H1 (cell line): ENCODE results near the gene ANKRD30A. TPM values are rescaled to one million over a fixed set of nuclear protein-coding genes. Genes with fewer than 3 reads are reported as not detected.

ENCODE experiments used
- POLR2A ChIP-seq, 2 experiments: IDR thresholded peaks; 1 replicate in 1 of 2; 2 replicates in 1 of 2; pipeline ENCODE4 v1.6.1; 2011; ENCODE audit warnings: low read depth in 2 of 2, low read length in 2 of 2, mild to moderate bottlenecking in 2 of 2; ENCODE audit errors: control extremely low read depth in 1 of 2
- SAP30 ChIP-seq: fragments of 300-600 bp; sonication (generic); IDR thresholded peaks from 2 replicates; pipeline ENCODE4 v1.7.1; 2012; ENCODE audit warnings: low read length, moderate library complexity, mild to moderate bottlenecking, inconsistent platforms; ENCODE audit not compliant: insufficient read depth, insufficient replicate concordance
- SIRT6 ChIP-seq: IDR thresholded peaks from one replicate; pipeline ENCODE4 v1.7.1; 2012; ENCODE audit warnings: low read length, inconsistent platforms
- TAF7 ChIP-seq: optimal IDR thresholded peaks from 2 replicates; pipeline ENCODE3; 2011; ENCODE audit warnings: low read depth, mild to moderate bottlenecking, inconsistent platforms, low read length, moderate library complexity, borderline replicate concordance
- polyA plus RNA-seq, 7 experiments: library from polyadenylated mRNA; depleted of rRNA in 3 of 7; stranded (reverse) in 5 of 7; unstranded in 2 of 7; fragments of >200 nt in 5 of 7; fragments of 200-250 nt in 2 of 7; gene quantifications; 1 replicate in 5 of 7; 2 replicates in 1 of 7; 4 replicates in 1 of 7; pipeline versions ENCODE4 v1.2.1 to v1.2.3, GENCODE V29; 2011 to 2013; ENCODE audit warnings: missing spikeins in 2 of 7, mixed read lengths in 2 of 7
- total RNA-seq: library from RNA; stranded (reverse); fragmentation: NEBNext Ultra II Directional; extraction: Animal tissue kit (Norgen Biotek cat#: 25700); gene quantifications from 2 replicates; pipeline ENCODE4 v1.2.1, GENCODE V29; 2021
- TF ChIP-seq, protein P1 (sequence below): fragments of 300-600 bp; sonication (generic); IDR thresholded peaks from 2 replicates; pipeline ENCODE4 v1.7.1; 2012; ENCODE audit warnings: low read length, moderate library complexity, mild to moderate bottlenecking, inconsistent platforms; ENCODE audit not compliant: insufficient replicate concordance
- TF ChIP-seq, protein P2 (sequence below): IDR thresholded peaks from 2 replicates; pipeline ENCODE4 v1.6.1; 2012; ENCODE audit warnings: inconsistent platforms

Gene ANKRD30A
- total and polyA plus RNA-seq, 2 of the 8 experiments (the other 6 are each of a cell fraction or from before 2014, with no cell fraction given) = not detected

DNA sequence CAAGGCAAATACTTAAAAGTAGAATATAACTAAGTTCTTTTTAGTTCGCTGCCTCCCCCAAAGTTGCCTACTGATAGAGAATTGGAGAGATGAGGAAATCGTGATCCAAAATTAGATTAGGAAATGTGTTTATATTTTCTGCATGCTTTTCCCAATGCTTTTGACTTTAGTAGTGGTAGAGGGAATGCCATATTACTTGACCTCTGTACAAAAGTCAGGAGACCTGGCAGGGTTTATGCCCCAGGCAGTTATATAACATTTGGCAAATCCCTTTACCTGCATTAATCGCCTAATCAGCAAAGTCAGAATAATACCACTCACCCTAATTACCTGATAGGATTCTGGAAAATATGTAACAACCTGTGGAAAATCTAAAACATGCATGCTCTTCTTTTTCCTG lies 142.9 kb downstream of the ANKRD30A start (continued):
- TF ChIP-seq, protein P1, sequence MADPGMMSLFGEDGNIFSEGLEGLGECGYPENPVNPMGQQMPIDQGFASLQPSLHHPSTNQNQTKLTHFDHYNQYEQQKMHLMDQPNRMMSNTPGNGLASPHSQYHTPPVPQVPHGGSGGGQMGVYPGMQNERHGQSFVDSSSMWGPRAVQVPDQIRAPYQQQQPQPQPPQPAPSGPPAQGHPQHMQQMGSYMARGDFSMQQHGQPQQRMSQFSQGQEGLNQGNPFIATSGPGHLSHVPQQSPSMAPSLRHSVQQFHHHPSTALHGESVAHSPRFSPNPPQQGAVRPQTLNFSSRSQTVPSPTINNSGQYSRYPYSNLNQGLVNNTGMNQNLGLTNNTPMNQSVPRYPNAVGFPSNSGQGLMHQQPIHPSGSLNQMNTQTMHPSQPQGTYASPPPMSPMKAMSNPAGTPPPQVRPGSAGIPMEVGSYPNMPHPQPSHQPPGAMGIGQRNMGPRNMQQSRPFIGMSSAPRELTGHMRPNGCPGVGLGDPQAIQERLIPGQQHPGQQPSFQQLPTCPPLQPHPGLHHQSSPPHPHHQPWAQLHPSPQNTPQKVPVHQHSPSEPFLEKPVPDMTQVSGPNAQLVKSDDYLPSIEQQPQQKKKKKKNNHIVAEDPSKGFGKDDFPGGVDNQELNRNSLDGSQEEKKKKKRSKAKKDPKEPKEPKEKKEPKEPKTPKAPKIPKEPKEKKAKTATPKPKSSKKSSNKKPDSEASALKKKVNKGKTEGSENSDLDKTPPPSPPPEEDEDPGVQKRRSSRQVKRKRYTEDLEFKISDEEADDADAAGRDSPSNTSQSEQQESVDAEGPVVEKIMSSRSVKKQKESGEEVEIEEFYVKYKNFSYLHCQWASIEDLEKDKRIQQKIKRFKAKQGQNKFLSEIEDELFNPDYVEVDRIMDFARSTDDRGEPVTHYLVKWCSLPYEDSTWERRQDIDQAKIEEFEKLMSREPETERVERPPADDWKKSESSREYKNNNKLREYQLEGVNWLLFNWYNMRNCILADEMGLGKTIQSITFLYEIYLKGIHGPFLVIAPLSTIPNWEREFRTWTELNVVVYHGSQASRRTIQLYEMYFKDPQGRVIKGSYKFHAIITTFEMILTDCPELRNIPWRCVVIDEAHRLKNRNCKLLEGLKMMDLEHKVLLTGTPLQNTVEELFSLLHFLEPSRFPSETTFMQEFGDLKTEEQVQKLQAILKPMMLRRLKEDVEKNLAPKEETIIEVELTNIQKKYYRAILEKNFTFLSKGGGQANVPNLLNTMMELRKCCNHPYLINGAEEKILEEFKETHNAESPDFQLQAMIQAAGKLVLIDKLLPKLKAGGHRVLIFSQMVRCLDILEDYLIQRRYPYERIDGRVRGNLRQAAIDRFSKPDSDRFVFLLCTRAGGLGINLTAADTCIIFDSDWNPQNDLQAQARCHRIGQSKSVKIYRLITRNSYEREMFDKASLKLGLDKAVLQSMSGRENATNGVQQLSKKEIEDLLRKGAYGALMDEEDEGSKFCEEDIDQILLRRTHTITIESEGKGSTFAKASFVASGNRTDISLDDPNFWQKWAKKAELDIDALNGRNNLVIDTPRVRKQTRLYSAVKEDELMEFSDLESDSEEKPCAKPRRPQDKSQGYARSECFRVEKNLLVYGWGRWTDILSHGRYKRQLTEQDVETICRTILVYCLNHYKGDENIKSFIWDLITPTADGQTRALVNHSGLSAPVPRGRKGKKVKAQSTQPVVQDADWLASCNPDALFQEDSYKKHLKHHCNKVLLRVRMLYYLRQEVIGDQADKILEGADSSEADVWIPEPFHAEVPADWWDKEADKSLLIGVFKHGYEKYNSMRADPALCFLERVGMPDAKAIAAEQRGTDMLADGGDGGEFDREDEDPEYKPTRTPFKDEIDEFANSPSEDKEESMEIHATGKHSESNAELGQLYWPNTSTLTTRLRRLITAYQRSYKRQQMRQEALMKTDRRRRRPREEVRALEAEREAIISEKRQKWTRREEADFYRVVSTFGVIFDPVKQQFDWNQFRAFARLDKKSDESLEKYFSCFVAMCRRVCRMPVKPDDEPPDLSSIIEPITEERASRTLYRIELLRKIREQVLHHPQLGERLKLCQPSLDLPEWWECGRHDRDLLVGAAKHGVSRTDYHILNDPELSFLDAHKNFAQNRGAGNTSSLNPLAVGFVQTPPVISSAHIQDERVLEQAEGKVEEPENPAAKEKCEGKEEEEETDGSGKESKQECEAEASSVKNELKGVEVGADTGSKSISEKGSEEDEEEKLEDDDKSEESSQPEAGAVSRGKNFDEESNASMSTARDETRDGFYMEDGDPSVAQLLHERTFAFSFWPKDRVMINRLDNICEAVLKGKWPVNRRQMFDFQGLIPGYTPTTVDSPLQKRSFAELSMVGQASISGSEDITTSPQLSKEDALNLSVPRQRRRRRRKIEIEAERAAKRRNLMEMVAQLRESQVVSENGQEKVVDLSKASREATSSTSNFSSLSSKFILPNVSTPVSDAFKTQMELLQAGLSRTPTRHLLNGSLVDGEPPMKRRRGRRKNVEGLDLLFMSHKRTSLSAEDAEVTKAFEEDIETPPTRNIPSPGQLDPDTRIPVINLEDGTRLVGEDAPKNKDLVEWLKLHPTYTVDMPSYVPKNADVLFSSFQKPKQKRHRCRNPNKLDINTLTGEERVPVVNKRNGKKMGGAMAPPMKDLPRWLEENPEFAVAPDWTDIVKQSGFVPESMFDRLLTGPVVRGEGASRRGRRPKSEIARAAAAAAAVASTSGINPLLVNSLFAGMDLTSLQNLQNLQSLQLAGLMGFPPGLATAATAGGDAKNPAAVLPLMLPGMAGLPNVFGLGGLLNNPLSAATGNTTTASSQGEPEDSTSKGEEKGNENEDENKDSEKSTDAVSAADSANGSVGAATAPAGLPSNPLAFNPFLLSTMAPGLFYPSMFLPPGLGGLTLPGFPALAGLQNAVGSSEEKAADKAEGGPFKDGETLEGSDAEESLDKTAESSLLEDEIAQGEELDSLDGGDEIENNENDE = no peak
- TF ChIP-seq TAF7 (no peak), SIRT6 (no peak), SAP30 (no peak), POLR2A (IDR thresholded peaks at IDR 0.05; ENCODE audit: control extremely low read depth in 1 of 2, low read depth in 2 of 2, low read length in 2 of 2) (no peak)
- TF ChIP-seq, protein P2, sequence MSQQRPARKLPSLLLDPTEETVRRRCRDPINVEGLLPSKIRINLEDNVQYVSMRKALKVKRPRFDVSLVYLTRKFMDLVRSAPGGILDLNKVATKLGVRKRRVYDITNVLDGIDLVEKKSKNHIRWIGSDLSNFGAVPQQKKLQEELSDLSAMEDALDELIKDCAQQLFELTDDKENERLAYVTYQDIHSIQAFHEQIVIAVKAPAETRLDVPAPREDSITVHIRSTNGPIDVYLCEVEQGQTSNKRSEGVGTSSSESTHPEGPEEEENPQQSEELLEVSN = no peak
